HG03196 (cell line): ENCODE results near the gene PRKCA.

Experiments used
- ATAC-seq: cut with Tn5 transposase; IDR thresholded peaks from one replicate; pipeline ENCODE4 v1.9.1; 2021; ENCODE audit not compliant: unreplicated experiment

PRKCA gene

GRCh38 chr17:66750781-66751543 is 448.5 kb downstream of the PRKCA start:
- ATAC-seq: no peak

- no peak for ATAC-seq
Observed at GRCh38 chr17:66751771-66752170, 449.4 kb downstream of the PRKCA start.

GRCh38 chr17:66752411-66752810 is 450.0 kb downstream of the PRKCA start:
- no peak for ATAC-seq

GRCh38 chr17:66753126-66753920 is 450.9 kb downstream of the PRKCA start:
- no peak for ATAC-seq

- no peak for ATAC-seq
Observed at GRCh38 chr17:66755101-66755943, 452.9 kb downstream of the PRKCA start.

GRCh38 chr17:66755944-66756290 is 453.5 kb downstream of the PRKCA start:
- no peak for ATAC-seq

GRCh38 chr17:66760324-66760723 is 457.9 kb downstream of the PRKCA start:
- no peak for ATAC-seq

GRCh38 chr17:66762276-66762675 is 459.9 kb downstream of the PRKCA start:
- no peak for ATAC-seq

- ATAC-seq: no peak
Observed at GRCh38 chr17:66763056-66763455, 460.6 kb downstream of the PRKCA start.

GRCh38 chr17:66764506-66764905 is 462.1 kb downstream of the PRKCA start:
- ATAC-seq: no peak

- no peak for ATAC-seq
Observed at GRCh38 chr17:66767154-66767933, 464.9 kb downstream of the PRKCA start.

- no peak for ATAC-seq
Observed at GRCh38 chr17:66769911-66770310, 467.5 kb downstream of the PRKCA start.

- no peak for ATAC-seq
Observed at GRCh38 chr17:66772148-66772812, 469.9 kb downstream of the PRKCA start.

GRCh38 chr17:66775271-66775670 is 472.9 kb downstream of the PRKCA start:
- no peak for ATAC-seq

- ATAC-seq: no peak
Observed at GRCh38 chr17:66775881-66776400, 473.5 kb downstream of the PRKCA start.

GRCh38 chr17:66776999-66777688 is 474.7 kb downstream of the PRKCA start:
- no peak for ATAC-seq

- no peak for ATAC-seq
Observed at GRCh38 chr17:66777689-66778225, 475.3 kb downstream of the PRKCA start.

- no peak for ATAC-seq
Observed at GRCh38 chr17:66778531-66779236, 476.3 kb downstream of the PRKCA start.

GRCh38 chr17:66779237-66779606 is 476.8 kb downstream of the PRKCA start:
- no peak for ATAC-seq
